HepG2 (cell line): ENCODE results near the gene LONP1. TPM values are rescaled to one million over a fixed set of nuclear protein-coding genes. Genes with fewer than 3 reads are reported as not detected.

Experiments
- ATAC-seq: fragments of 200-7000 bp; cut with Tn5 transposase; 3 replicates; pipeline ENCODE4 v1.9.1; 2020; ENCODE audit warnings: mild to moderate bottlenecking, moderate library complexity
- BruUV-seq: library from RNA; stranded (reverse); fragments of 400-500 nt; replicated peaks from 2 replicates; lab custom pipeline; 2021; lab: Mats Ljungman, UMichigan
- CTCF ChIA-PET: fragments of 300-600 bp; formaldehyde crosslinking; extraction: SDS; loops from one replicate; lab custom pipeline; 2021; ENCODE audit warnings: low total read pairs, inconsistent platforms, low intra/inter-chr PET ratio; lab: Yijun Ruan, JAX
- POLR2A ChIA-PET: fragments of 350-600 bp; sonication (Branson Sonifier 250); formaldehyde crosslinking; loops from one replicate; lab custom pipeline; 2020; ENCODE audit warnings: antibody characterized with exemption, inconsistent platforms; lab: Yijun Ruan, JAX
- DNase-seq: peaks from one replicate; pipeline ENCODE4 v3.0.0-alpha.2; 2015; ENCODE audit warnings: low spot score
- FAIRE-seq: peaks from 3 replicates; lab custom pipeline; 2011; peaks lifted over from hg19 to GRCh38; lab: Jason Lieb, UNC
- H2AFZ ChIP-seq: one replicate; pipeline ENCODE4 v1.6.1; 2011; ENCODE audit warnings: low read length, inconsistent platforms
- H3K27ac ChIP-seq: fragments of 300-600 bp; 3 replicates; pipeline ENCODE4 v1.8.0; 2011; ENCODE audit warnings: mixed run types, mild to moderate bottlenecking, mixed read lengths, low read length, inconsistent platforms; ENCODE audit not compliant: insufficient read depth; ENCODE audit errors: extremely low read length
- H3K27me3 ChIP-seq, 2 experiments: fragments of 200-600 bp in 1 of 2; 2 replicates in 1 of 2; 3 replicates in 1 of 2; pipeline versions ENCODE4 v1.6.0 to v1.8.0; 2011; ENCODE audit warnings: low read length in 2 of 2, mild to moderate bottlenecking in 2 of 2, moderate library complexity in 2 of 2, inconsistent platforms in 1 of 2; ENCODE audit not compliant: insufficient read depth in 2 of 2, control insufficient read depth in 1 of 2
- H3K36me3 ChIP-seq, 2 experiments: fragments of 200-600 bp in 1 of 2; replicated peaks in 1 of 2; 2 replicates in 1 of 2; 3 replicates in 1 of 2; pipeline versions ENCODE4 v1.5.1 to v1.8.0; 2011; ENCODE audit warnings: low read length in 2 of 2, inconsistent platforms in 1 of 2; ENCODE audit not compliant: insufficient read depth in 2 of 2, control insufficient read depth in 1 of 2
- H3K4me1 ChIP-seq: 2 replicates; pipeline ENCODE4 v1.5.1; 2012; ENCODE audit warnings: low read length, inconsistent platforms; ENCODE audit not compliant: insufficient read depth
- H3K4me2 ChIP-seq: 2 replicates; pipeline ENCODE4 v1.6.0; 2011; ENCODE audit warnings: low read depth, low read length, inconsistent platforms
- H3K4me3 ChIP-seq, 3 experiments: fragments of 200-600 bp in 1 of 3; sonication (generic), shearing (Covaris generic) in 1 of 3; replicated peaks in 1 of 3; 2 replicates each; pipeline ENCODE4 v1.5.1; 2011 to 2016; ENCODE audit warnings: low read length in 3 of 3, inconsistent platforms in 2 of 3, low read depth in 2 of 3, mild to moderate bottlenecking in 2 of 3, control low read depth in 1 of 3, mixed read lengths in 1 of 3; ENCODE audit not compliant: insufficient read depth in 1 of 3
- H3K79me2 ChIP-seq: one replicate; pipeline ENCODE4 v1.6.1; 2011; ENCODE audit warnings: low read length, inconsistent platforms; ENCODE audit not compliant: insufficient read depth
- H3K9ac ChIP-seq: 2 replicates; pipeline ENCODE4 v1.6.0; 2011; ENCODE audit warnings: mild to moderate bottlenecking, low read depth, low read length, inconsistent platforms; ENCODE audit not compliant: insufficient read depth
- H3K9me3 ChIP-seq: 2 replicates; pipeline ENCODE4 v1.5.1; 2012; ENCODE audit warnings: mild to moderate bottlenecking, low read length
- H4K20me1 ChIP-seq: 2 replicates; pipeline ENCODE4 v1.6.0; 2011; ENCODE audit warnings: inconsistent platforms, mild to moderate bottlenecking, low read length, moderate library complexity; ENCODE audit not compliant: insufficient read depth
- FLYWCH1 ChIP-seq: sonication (generic); formaldehyde crosslinking; IDR thresholded peaks from 2 replicates; pipeline ENCODE4 v1.8.1; 2023; ENCODE audit warnings: mild to moderate bottlenecking, missing genetic modification reagents
- NR2C2 ChIP-seq: sonication (generic); formaldehyde crosslinking; IDR thresholded peaks from 2 replicates; pipeline ENCODE4 v1.4.0; 2020; ENCODE audit warnings: missing genetic modification reagents, mild to moderate bottlenecking, moderate library complexity, borderline replicate concordance
- ZSCAN29 ChIP-seq: sonication (generic); formaldehyde crosslinking; conservative IDR thresholded peaks from 2 replicates; pipeline ENCODE4 v1.4.0; 2020; ENCODE audit warnings: mild to moderate bottlenecking, missing genetic modification reagents
- in situ Hi-C: cut with HindIII; loops from 2 replicates; pipeline ENCODE4 v1.10.0; 2017; ENCODE audit warnings: low pct_unique_long_range_greater_than_20kb; ENCODE audit not compliant: extremely low pct_ligation_motif_present
- intact Hi-C: fragments of 100-400 bp; cut with micrococcal nuclease; formaldehyde crosslinking; loops from one replicate; pipeline ENCODE4 v1.10.0; 2022; ENCODE audit not compliant: unreplicated experiment
- polyA plus RNA-seq, 8 experiments: library from polyadenylated mRNA; depleted of rRNA in 3 of 8; stranded (reverse) in 7 of 8; unstranded in 1 of 8; fragments of >200 nt; fragmentation: Illumina TruSeq in 4 of 8; extraction: Trizol in 4 of 8; gene quantifications; 2 replicates each; pipeline versions ENCODE4 v1.2.1 to v1.2.3, GENCODE V29; 2011 to 2016; ENCODE audit warnings: low read depth in 4 of 8, missing spikeins in 1 of 8, mixed read lengths in 1 of 8; ENCODE audit not compliant: insufficient read depth in 1 of 8
- total RNA-seq, 5 experiments: library from RNA; depleted of rRNA; stranded (reverse); fragments of >200 nt; fragmentation: Illumina TruSeq; extraction: Trizol; gene quantifications; 2 replicates each; pipeline ENCODE4 v1.2.3, GENCODE V29; 2016; ENCODE audit warnings: low read depth in 1 of 5
- TF ChIP-seq, protein P1 (sequence below): sonication (generic); formaldehyde crosslinking; conservative IDR thresholded peaks from 2 replicates; pipeline ENCODE4 v1.4.0; 2020; ENCODE audit warnings: missing genetic modification reagents
- TF ChIP-seq, protein P2 (sequence below): sonication (generic); formaldehyde crosslinking; IDR thresholded peaks from 2 replicates; pipeline ENCODE4 v1.9.0; 2022; ENCODE audit warnings: missing genetic modification reagents, mild to moderate bottlenecking, borderline replicate concordance
- TF ChIP-seq, protein P3 (sequence below): sonication (generic); formaldehyde crosslinking; IDR thresholded peaks from 2 replicates; pipeline ENCODE4 v1.5.0; 2020; ENCODE audit warnings: mild to moderate bottlenecking, missing genetic modification reagents, borderline replicate concordance

The LONP1 gene
- total and polyA plus RNA-seq, 2 of the 13 experiments (the other 11 are each of a cell fraction or from before 2014, with no cell fraction given), result 59.5 to 76.8 TPM

DNA sequence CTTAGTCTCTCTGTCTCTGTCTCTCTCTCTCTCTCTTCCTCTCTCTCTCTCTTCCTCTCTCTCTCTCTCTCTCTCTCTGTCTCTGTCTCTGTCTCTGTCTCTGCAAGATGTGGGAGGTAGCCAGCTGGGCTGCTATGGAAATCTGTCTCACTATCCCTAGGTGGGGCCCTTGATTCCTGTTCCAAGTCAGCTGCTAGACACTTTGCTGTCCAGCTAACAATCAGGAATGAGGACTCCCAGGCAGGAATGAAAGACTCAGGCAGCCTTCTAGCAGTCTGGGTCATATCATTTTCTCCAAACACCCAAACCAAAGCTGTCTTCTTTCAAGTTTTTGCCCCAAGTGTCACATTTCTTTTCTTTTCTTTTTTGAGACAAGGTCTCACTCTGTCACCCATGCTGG is 23.7 kb upstream of the LONP1 start:
- no TSS peak for BruUV-seq
- Histone ChIP-seq H3K36me3 (no peaks in the 10 kb centered on the region), H2AFZ (no peak overlapping the region), H3K9me3 (no peaks in the 10 kb centered on the region), H3K9ac (no peak overlapping the region), H3K4me3 (no peak overlapping the region), H3K4me2 (no peak overlapping the region), H3K27ac (no peak overlapping the region), H3K79me2 (no peaks in the 10 kb centered on the region), H3K4me1 (peaks cover 19% of the 10 kb centered on the region), H3K27me3 (peaks cover under 1 to 8% of the 10 kb centered on the region in 2 experiments; a peak in 1 of 5 replicates), H4K20me1 (no peaks in the 10 kb centered on the region)
- ChIA-PET CTCF (no interaction called here), POLR2A (no interaction called here)
- no peak for DNase-seq
- in situ Hi-C loops, result no loop called here
- intact Hi-C loops, result no loop called here
- TF ChIP-seq, protein P1, sequence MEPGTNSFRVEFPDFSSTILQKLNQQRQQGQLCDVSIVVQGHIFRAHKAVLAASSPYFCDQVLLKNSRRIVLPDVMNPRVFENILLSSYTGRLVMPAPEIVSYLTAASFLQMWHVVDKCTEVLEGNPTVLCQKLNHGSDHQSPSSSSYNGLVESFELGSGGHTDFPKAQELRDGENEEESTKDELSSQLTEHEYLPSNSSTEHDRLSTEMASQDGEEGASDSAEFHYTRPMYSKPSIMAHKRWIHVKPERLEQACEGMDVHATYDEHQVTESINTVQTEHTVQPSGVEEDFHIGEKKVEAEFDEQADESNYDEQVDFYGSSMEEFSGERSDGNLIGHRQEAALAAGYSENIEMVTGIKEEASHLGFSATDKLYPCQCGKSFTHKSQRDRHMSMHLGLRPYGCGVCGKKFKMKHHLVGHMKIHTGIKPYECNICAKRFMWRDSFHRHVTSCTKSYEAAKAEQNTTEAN, result no peak
- TF ChIP-seq, protein P2, sequence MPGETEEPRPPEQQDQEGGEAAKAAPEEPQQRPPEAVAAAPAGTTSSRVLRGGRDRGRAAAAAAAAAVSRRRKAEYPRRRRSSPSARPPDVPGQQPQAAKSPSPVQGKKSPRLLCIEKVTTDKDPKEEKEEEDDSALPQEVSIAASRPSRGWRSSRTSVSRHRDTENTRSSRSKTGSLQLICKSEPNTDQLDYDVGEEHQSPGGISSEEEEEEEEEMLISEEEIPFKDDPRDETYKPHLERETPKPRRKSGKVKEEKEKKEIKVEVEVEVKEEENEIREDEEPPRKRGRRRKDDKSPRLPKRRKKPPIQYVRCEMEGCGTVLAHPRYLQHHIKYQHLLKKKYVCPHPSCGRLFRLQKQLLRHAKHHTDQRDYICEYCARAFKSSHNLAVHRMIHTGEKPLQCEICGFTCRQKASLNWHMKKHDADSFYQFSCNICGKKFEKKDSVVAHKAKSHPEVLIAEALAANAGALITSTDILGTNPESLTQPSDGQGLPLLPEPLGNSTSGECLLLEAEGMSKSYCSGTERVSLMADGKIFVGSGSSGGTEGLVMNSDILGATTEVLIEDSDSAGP (CRISPR knock-in tag), result no peak
- TF ChIP-seq NR2C2 (CRISPR knock-in tag) (no peak), ZSCAN29 (CRISPR knock-in tag) (no peak), FLYWCH1 (CRISPR knock-in tag) (no peak)
- TF ChIP-seq, protein P3, sequence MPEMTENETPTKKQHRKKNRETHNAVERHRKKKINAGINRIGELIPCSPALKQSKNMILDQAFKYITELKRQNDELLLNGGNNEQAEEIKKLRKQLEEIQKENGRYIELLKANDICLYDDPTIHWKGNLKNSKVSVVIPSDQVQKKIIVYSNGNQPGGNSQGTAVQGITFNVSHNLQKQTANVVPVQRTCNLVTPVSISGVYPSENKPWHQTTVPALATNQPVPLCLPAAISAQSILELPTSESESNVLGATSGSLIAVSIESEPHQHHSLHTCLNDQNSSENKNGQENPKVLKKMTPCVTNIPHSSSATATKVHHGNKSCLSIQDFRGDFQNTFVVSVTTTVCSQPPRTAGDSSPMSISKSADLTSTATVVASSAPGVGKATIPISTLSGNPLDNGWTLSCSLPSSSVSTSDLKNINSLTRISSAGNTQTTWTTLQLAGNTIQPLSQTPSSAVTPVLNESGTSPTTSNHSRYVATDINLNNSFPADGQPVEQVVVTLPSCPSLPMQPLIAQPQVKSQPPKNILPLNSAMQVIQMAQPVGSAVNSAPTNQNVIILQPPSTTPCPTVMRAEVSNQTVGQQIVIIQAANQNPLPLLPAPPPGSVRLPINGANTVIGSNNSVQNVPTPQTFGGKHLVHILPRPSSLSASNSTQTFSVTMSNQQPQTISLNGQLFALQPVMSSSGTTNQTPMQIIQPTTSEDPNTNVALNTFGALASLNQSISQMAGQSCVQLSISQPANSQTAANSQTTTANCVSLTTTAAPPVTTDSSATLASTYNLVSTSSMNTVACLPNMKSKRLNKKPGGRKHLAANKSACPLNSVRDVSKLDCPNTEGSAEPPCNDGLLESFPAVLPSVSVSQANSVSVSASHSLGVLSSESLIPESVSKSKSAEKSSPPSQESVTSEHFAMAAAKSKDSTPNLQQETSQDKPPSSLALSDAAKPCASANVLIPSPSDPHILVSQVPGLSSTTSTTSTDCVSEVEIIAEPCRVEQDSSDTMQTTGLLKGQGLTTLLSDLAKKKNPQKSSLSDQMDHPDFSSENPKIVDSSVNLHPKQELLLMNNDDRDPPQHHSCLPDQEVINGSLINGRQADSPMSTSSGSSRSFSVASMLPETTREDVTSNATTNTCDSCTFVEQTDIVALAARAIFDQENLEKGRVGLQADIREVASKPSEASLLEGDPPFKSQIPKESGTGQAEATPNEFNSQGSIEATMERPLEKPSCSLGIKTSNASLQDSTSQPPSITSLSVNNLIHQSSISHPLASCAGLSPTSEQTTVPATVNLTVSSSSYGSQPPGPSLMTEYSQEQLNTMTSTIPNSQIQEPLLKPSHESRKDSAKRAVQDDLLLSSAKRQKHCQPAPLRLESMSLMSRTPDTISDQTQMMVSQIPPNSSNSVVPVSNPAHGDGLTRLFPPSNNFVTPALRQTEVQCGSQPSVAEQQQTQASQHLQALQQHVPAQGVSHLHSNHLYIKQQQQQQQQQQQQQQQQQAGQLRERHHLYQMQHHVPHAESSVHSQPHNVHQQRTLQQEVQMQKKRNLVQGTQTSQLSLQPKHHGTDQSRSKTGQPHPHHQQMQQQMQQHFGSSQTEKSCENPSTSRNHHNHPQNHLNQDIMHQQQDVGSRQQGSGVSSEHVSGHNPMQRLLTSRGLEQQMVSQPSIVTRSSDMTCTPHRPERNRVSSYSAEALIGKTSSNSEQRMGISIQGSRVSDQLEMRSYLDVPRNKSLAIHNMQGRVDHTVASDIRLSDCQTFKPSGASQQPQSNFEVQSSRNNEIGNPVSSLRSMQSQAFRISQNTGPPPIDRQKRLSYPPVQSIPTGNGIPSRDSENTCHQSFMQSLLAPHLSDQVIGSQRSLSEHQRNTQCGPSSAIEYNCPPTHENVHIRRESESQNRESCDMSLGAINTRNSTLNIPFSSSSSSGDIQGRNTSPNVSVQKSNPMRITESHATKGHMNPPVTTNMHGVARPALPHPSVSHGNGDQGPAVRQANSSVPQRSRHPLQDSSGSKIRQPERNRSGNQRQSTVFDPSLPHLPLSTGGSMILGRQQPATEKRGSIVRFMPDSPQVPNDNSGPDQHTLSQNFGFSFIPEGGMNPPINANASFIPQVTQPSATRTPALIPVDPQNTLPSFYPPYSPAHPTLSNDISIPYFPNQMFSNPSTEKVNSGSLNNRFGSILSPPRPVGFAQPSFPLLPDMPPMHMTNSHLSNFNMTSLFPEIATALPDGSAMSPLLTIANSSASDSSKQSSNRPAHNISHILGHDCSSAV (CRISPR knock-in tag), result no peak
- FAIRE-seq, result no peak
- ATAC-seq, result no peak
